ENCODE measurements around the gene MCTP1. TPM values are rescaled to one million over a fixed set of nuclear protein-coding genes. Genes with fewer than 3 reads are reported as not detected.
A peak's percentile ranks its signal among the peaks of the same experiment; 100 is the strongest.
"Not testable (repeated sequence)": the region's sequence is repeated elsewhere in the genome, so short reads cannot be mapped to it uniquely, and the experiment has no call there.

The MCTP1 gene
- polyA plus RNA-seq, 10 donors: 6.6 to 10.6 (median 9.6) TPM

- DNase-seq: no peak
Observed at GRCh38 chr5:94884311-94884710, 400.6 kb downstream of the MCTP1 start.

- no peak for DNase-seq
Observed at GRCh38 chr5:94872526-94872925, 412.4 kb downstream of the MCTP1 start.

DNA sequence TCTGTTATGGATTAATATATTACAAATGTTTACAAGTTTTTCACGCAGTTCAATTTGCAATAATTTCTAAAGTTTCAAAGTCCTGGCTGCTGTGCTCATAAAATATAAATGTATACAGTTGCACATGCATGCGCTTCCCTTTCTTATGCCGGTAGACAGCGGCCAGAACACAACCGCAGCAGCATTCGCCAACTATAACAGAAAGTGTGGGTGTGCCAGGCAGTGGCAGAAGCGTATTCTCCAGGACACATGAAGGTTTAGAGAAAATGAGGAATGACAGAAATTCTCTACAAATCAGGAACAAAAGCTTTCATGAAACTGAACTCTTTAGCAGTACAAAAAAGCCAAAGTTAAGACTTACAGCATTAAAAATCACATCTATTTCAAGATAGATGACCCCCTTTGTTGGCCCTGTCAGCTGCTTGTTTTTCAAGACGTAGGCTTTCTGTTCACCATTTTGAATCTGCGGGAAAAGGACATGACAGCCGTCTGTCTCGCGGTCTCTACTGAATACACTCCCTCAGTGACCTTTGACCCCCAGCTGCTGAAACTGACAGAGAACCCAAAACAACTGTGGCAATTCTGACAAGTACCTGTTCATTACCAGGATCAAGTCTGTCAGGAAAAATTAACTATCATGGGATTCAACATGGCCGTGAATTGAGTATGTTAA, 414.2 kb downstream of the MCTP1 start:
- no peak for DNase-seq

DNA sequence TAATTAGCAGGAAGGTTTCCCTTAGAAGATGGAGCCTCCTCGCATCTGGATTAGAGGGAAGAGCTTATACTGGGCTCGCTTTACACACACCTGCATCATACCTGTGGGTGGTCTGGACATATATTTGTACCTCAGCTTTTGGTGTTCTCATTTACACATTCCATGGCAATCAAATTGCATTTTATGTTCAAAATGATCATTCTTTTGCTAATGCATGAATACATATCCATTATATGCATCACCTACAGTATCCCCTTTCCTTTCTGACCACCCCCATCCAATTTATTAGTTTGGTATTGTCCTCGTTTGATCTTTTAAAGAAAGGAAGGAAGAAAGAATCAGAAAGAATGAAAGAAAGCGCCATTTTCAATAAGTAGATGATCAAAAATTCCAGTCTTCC, 415.0 kb downstream of the MCTP1 start:
- DNase-seq: no peak

DNA sequence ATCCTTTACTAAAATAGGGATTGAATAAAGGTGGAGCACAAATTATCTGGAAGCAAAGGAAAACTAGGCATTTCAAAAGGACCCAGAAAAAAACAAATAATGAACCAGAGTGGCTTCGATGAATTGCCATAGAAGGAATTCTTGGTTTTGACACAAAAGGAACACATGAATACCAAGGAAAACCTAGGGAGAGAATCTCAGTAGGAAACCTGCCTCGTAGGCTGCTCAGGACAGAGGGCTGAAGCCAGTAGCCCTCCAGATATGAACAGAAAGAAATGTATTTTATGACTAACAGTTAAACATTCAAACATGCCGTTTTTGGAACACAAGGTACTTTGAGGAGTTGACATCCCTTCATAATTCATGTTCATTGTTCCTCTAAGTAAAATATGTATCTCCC, 420.9 kb downstream of the MCTP1 start:
- no peak for DNase-seq

- DNase-seq: peak in 1 of 3 donors; percentile 2
Observed at GRCh38 chr5:94857111-94857510, 427.8 kb downstream of the MCTP1 start.

DNA sequence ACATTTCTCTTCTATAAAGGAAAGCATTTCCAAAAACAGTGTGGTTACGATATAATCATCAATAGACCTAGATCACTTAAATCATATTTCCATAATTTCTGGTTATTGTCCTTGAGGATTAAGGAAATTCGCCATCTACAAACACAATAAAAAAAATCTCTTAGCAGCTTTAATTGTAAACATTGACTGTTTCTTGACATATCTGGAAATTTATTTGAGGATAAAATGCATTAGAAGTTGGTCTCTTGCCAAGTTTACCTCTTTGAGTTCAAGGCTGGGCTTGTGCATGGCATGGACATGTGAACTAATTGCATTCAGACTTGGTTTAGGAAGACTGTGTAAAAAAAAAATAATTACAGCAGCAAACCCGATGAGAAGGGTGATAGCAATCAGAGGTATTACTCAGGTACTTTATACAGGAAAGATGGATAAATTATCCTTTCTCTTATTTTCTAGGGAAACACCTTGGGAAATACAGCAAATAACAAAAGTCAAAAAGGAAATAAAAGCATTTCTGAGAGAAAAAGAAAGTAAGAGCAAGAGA, 428.6 kb downstream of the MCTP1 start:
- no peak for DNase-seq

DNA sequence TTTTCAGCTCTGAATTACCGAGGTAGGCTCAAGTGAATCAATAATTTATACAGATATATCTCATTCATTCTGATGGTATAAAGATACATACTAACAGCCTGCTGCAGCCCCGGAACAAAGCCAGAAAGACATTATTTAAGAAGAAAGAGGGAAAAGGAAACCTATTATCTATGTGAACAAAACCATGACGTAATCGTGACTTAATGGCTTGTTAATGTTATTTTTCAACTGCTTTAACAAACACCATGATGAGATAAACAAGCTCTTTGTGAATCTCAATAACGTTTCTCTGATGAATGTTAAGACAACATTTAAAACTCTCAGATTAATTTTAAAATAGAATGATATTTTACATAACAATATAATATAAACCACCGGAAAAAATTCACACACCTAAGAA, 429.4 kb downstream of the MCTP1 start:
- no peak for DNase-seq

DNA sequence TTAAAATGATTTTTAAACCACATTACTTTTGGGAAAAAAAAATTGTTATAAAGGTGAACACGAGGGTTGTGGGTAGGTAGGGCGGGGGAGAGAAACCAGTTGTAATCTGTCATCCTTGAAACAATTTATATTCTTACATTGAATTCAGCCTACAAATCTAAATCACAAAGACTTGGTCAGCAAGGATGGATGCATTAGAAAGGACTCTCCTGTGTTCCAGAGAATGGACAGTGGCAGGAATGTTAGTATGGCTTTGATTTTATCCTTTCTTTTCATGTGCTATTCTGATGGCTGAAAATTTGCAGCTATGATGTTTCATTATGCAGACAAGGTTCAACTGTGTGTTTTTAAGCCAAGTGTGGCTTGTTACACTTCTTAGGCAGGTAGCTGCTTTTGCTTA, 431.8 kb downstream of the MCTP1 start:
- DNase-seq: no peak

DNA sequence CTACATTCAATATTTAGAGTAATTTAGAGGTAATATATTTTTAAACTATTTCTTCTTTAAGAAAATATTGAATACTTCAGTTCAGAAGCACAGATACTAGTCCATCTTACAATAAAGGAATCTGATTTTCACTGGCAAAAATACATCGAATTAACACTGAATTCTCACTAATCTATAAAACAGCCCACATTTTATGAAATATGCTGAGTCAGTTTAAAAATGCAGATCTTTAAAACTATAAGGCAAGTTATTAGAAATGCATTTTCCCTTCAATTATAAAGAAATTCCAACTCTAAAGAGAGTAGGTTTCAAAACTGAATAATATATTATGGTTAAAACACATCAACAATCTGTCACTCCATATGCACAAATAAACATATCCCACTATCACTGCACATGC, 433.9 kb downstream of the MCTP1 start:
- no peak for DNase-seq

- peak; percentile 11 to 44 (median 22) for DNase-seq
Observed at GRCh38 chr5:94849821-94850736, 434.8 kb downstream of the MCTP1 start.

- no peak for DNase-seq
Observed at GRCh38 chr5:94849324-94849723, 435.6 kb downstream of the MCTP1 start.

GRCh38 chr5:94847726-94848125, 437.2 kb downstream of the MCTP1 start:
- DNase-seq: no peak

DNA sequence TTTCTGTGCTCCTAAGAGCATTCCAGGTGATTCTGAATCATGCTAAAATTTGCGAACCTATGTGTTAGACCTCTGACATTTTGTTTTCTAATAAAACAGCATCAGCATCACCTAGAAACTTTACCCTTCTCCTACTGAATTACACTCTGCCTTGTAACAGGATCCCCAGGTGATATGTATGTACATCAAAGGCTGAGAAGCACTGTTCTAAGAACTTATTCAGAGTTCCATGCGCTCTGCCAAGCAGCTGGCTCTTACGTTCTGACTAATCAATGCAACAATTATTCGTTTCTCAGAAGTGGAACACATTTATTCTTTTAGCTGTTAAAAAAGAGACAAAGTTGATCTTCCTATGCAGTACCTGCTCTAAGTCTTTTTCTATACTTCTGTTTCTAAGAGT, 437.9 kb downstream of the MCTP1 start:
- no peak for DNase-seq

DNA sequence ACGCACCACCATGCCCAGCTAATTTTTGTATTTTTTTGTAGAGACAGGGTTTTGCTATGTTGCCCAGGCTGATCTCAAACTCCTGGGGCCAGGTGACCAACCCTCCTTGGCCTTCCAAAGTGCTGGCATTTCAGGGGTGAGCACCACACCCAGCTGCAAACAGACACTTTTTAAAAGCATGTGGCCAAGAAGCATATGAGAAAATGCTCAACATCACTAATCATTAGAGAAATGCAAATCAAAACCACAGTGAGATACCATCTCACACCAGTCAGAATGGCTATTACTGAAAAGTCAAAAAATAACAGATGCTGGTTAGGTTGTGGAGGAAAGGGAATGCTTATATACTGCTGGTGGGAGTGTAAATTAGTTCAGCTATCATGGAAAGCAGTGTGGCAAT, 439.2 kb downstream of the MCTP1 start:
- not testable (repeated sequence) for DNase-seq

DNA sequence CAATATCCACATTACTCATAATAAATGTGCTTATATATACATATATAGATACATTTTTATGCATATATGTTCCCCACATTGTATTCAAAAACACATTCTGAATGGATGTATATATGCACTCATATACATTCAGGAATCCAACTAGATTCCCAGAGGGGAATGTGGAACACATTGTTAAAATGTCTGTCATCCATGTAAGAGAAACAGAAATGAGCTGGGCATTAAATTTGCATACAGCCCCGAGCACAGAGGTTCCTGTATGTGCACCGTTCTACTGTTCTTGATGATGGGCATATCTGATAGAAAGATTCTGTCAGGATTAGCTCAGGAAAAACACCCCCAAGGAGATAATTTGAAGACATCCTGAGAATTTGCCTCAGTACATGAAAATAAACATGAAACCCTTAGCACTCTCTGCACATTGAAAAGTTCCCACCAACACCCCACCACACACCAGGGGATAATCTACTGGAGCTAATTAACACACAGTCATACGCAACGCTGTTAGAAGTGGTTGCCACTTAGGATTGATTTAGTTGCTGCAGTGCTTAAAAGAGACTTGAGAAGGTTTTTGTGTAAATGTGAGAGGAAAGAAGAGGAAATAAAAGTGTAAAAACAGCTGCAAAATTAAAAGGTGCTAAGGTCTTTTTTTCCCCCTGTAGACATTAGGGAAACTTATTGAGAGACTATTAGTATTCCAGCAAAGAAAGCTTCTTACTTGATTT, 443.1 kb downstream of the MCTP1 start:
- no peak for DNase-seq

GRCh38 chr5:94833851-94834250, 451.0 kb downstream of the MCTP1 start:
- no peak for DNase-seq

DNA sequence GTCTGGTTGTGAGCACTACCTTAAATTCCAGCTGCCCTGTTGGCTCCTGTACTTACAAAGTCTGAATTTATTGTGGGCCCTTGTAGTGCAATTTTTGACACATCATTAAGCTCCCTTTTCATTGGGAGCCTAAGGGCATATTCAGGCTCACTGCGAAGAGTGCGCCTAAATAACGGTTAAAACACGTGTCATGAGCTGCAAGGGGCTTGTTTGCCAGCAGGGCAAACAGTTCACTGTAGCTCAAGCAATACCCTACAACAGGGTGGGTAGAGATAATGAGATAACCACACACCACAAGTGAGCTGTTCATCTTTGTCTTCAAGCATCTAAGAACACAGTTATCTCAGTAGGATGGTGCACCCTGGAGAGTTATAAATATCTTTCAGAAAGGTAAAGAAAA, 452.2 kb downstream of the MCTP1 start:
- no peak for DNase-seq

DNA sequence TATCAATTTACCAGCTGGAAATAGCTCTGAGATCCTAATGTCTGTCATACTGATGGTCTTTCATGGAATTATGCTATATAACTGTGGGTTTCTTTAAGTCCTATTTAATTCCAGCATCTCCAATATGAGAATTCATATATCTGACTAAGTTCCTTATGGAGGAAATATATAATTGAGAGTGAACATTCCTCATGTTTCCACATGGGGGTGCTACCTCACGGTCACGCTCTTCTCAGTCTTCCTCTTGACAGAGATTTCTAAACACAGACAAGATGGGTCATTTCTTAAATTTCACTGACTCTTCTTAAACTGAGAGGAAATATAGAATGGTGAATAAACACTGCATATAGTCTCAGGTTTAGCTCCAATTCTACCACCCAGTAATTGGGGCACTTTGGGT, 454.4 kb downstream of the MCTP1 start:
- DNase-seq: no peak

DNA sequence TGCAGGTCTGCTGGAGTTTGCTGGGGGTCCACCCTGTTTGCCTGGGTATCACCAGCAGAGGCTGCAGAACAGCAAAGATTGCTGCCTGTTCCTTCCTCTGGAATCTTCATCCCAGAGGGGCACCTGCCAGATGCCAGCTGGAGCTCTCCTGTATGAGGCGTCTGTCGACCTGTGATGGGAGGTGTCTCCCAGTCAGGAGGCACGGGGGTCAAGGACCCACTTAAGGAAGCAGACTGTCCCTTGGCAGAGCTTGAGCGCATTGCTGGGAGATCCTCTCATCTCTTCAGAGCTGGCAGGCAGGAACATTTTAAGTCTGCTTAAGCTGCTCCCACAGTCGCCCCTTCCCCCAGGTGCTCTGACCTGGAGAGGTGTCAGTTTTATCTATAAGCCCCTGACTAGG, 456.7 kb downstream of the MCTP1 start:
- not testable (repeated sequence) for DNase-seq

- no peak for DNase-seq
Observed at GRCh38 chr5:94820488-94820887, 464.4 kb downstream of the MCTP1 start.

- DNase-seq: no peak
Observed at GRCh38 chr5:94818904-94819303, 466.0 kb downstream of the MCTP1 start.

Data from muscle of back (tissue), 11 donors.